Measurements from ENCODE around the gene TRIM75.
"Not testable (repeated sequence)": the region's sequence is repeated elsewhere in the genome, so short reads cannot be mapped to it uniquely, and the experiment has no call there.

Gene TRIM75

GRCh38 chr4:165053645-165054044 lies at the start of gene TRIM75:
Gene TRIM75 (plus strand): TSS chr4:165053866. CDS start chr4:165059148, 5,282 bp downstream.
- DNase-seq (ENCODE audit: extremely low read depth in 1 of 2, low read depth in 1 of 2) = no peak

- no peak for DNase-seq (ENCODE audit: extremely low read depth in 1 of 2, low read depth in 1 of 2)
Observed at GRCh38 chr4:165005352-165005925, 48.2 kb upstream of the TRIM75 start.

- DNase-seq (ENCODE audit: extremely low read depth in 1 of 2, low read depth in 1 of 2) = no peak
Observed at GRCh38 chr4:165006456-165006855, 47.2 kb upstream of the TRIM75 start.

DNA sequence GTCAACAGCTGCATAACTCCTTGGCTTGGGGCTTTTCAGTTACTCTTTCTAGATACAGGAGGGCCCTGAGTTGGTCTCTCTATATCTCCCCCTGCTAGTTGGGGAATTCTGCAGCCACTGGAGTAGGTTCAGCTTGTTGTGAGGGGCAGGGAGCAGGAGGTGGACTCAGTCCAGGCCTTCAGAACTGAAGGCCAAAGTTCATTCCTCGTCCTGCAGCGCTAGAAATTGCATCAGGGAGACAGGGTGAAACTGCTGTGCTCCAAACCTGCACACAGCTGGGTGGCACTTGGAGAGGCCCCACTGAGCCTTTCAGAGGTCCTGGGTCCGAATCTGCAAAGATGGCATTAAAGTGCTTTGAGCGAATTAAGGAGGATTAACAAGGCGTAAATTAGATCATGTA lies 46.8 kb upstream of the TRIM75 start:
- no peak for DNase-seq (ENCODE audit: extremely low read depth in 1 of 2, low read depth in 1 of 2)

DNA sequence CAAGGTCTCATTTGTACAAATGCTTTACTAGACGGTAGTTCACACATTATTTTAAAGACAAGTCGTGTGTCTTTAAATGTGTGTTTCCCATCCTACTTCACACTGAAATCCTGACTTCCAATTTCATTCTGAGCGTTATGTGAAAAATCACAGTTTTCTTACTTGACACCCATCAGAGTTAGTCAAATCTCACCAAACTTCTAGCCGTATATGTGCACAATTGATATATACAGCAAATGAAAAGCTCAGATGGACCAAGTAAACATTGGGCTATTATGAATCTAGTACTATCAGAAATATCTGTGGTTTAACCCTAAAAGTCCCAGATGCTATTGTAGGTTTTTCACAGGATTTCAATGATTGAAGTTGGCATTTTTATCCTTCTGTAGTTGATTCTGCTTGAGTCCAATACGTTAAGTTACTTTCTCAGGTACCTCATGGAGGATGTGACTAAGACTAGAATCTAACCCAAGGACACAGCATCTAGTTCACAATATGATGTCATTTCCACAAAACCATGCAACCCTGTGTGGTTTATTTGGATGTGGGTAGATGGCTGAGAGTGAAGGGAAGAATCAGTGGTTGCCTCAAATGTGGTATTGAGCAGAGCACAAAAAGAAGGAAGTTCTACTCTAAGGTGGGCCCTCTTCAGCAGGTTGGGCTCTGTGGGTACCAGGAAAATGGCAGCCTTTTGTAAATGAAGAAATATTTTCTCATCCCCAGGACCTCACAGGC lies 44.0 kb upstream of the TRIM75 start:
- peak in 1 of 2 donors; percentile 5 for DNase-seq (ENCODE audit: extremely low read depth in 1 of 2, low read depth in 1 of 2)

DNA sequence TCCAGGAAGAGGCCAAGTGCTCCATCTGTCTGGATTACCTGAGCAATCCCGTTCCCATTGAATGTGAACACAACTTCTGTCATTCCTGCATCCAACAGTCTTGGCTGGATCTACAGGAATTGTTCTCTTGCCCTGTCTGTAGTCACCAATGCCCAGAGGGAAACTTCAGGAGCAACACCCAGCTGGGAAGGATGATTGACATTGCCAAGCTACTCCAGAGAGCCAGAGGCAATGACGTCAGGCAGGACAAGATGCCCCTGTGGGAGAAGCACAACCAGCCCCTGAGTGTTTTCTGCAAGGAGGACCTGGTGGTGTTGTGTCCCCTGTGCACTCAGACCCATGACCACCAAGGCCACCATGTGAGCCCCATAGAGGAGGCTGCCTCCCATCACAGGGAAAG lies 43.2 kb upstream of the TRIM75 start:
- DNase-seq (ENCODE audit: extremely low read depth in 1 of 2, low read depth in 1 of 2) = no peak

DNA sequence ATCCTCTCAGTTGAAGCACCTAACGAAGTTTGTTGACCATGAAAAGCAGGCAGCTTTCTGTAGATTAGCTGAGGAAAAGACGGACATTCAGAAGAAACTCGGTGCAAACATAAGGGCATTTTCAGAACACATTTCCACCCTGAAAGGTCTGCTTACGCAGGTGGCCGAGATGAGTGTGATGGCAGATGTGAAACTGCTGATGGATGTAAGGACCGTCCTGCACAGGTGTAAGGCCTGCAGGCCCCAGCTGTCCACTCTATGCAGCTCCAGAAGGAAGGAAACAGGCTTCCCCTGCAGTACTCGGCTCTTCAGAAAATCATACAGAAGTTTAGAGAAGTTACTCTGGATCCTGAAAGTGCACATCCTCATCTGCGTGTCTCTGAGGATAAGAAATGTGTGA lies 42.7 kb upstream of the TRIM75 start:
- DNase-seq (ENCODE audit: extremely low read depth in 1 of 2, low read depth in 1 of 2) = no peak

DNA sequence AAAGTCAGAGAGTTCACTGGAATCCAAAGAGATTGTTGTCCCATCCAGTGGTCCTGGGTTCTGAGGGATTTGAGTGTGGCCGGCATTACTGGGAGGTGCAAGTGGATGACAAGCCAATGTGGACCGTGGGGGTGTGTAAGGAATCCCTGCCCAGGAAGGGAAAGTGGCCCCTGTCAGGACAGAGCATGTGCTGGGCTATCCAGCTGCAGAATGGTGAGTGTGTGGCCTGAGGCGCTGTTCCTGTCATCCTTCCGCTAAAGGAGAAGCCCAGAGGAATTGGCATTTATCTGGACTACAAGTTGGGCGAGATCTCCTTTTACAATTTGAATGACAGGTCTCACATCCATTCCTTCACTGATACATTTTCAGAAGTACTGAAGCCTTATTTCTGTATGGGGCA lies 42.3 kb upstream of the TRIM75 start:
- no peak for DNase-seq (ENCODE audit: extremely low read depth in 1 of 2, low read depth in 1 of 2)

DNA sequence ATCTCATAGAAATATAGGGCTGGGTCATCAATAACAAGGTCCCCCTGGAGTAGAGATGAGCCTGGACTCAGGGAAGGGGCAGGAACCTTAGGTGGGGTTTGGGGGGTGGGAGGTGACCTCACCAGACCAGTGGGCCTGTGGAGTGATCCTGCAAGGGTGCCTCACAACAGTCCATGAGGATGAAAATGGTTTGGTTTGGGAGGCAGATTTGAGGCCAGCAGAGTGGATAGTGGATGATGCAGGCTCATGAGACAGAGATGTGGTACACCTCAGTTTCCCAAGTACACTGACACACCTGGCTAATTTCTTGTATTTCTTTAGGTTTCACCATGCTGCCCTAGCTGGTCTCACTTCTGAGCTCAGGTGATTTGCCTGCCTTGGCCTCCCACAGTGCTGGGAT lies 40.0 kb upstream of the TRIM75 start:
- DNase-seq (ENCODE audit: extremely low read depth in 1 of 2, low read depth in 1 of 2) = no peak

DNA sequence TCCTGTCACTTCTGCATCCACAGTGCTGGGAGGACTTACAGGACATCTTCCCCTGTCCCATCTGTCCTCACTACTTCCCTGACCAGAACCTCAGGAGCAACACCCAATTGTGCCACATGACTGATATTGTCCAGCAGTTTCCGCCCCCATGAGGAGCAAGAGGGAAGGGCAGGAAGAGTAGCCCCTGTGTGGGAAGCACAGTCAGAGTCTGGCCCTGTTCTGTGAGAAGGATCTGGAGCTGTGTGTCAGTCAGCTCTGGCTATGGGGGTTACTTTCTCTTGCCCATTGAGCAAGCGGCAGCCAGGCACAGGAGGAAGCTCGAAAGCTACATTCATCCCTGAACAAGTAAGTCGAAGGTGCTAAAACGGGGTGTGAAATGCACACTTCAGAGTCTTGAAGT lies 36.7 kb upstream of the TRIM75 start:
- no peak for DNase-seq (ENCODE audit: extremely low read depth in 1 of 2, low read depth in 1 of 2)

DNA sequence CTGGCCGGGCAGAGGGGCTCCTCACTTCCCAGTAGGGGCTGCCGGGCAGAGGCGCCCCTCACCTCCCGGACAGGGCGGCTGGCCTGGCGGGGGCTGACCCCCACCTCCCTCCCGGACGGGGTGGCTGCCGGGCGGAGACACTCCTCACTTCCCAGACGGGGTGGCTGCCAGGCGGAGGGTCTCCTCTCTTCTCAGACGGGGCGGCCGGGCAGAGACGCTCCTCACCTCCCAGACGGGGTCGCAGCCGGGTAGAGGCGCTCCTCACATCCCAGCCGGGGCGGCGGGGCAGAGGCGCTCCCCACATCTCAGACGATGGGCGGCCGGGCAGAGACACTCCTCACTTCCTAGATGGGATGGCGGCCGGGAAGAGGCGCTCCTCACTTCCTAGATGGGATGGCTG lies 33.7 kb upstream of the TRIM75 start:
- not testable (repeated sequence) for DNase-seq (ENCODE audit: extremely low read depth in 1 of 2, low read depth in 1 of 2)

- not testable (repeated sequence) for DNase-seq (ENCODE audit: extremely low read depth in 1 of 2, low read depth in 1 of 2)
Observed at GRCh38 chr4:165025782-165026181, 27.9 kb upstream of the TRIM75 start.

GRCh38 chr4:165027762-165028402 lies 25.8 kb upstream of the TRIM75 start:
- no peak for DNase-seq (ENCODE audit: extremely low read depth in 1 of 2, low read depth in 1 of 2)

DNA sequence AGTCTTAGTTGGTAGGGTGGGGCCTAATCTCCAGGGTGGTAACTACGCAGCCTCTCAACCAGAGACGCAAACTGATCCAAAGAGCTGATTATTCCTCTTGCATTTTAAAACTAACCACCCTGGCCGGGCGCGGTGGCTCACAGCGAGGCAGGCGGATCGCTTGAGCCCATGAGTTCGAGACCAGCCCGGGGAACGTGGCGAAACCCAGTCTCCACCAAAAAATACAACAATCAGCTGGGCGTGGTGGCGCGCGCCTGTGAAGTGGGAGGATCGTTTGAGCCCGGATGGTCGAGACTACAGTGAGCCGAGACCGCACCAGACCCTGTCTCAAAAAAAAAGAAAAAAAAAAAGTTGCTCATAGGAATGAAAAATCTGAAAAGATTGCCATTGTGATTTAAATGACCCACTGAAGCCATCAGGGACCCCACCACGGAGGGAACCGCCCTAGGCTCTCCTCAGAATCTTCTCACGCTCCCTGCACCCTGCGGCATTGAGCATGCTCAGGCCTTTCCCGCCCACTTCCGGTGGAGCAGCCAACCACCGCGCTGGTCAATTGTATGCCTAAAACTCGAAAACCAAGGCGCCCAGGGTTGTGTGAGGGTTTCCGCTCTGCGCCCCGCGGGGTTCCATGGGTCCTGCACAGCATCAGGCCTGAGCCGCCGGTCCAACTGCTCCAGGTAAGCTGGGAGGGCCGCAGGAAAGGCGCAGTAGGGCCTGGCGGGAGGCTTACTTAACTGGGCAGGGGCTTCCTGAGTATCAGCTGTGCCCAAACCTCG lies 22.0 kb upstream of the TRIM75 start, which contains the start of gene TRIM60:
Gene TRIM60 (plus strand): TSS at position 564 of the 776 bp plus-strand sequence. CDS start 8,074 bp downstream, outside the sequence.
- DNase-seq (ENCODE audit: extremely low read depth in 1 of 2, low read depth in 1 of 2) = no peak

DNA sequence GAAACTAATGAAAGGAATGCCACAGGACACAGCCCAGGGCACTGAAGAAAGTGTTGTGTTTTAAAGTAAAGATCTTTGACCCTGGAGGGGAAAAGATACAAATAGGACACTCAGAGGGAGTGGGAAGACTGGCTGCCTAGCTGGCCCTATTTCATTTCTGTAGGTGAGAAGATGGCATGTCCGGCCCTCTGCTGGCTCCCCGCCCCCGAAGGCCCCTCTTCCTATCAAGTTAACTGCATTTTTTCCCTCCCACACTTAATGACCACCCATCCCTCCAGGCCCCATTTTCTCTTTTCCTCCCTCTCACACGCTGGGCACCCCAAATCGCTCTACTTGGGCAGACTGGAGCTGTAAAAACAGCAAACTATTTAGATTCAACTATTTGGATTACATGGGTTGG lies 5.5 kb upstream of the TRIM75 start:
- DNase-seq (ENCODE audit: extremely low read depth in 1 of 2, low read depth in 1 of 2) = no peak

DNA sequence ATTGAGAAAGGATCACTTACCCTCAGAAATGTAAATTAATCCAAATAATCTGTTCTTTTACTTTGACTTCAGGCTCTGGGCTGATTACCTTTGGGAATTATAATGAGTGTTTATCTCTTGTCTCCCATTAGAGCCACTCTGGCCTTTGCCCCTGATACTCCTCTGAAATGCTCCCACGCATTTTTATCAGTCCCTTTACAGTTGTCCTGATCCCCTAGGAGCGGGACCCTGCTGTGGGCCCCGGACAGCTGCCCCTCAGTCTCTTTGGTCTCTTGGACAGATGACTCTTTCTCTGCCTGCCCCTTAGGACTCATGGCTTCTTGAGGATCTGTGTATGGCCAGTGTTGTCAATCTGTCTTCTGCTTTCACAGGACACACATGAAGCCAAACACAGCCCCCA lies 1.0 kb upstream of the TRIM75 start:
- DNase-seq (ENCODE audit: extremely low read depth in 1 of 2, low read depth in 1 of 2) = no peak

DNA sequence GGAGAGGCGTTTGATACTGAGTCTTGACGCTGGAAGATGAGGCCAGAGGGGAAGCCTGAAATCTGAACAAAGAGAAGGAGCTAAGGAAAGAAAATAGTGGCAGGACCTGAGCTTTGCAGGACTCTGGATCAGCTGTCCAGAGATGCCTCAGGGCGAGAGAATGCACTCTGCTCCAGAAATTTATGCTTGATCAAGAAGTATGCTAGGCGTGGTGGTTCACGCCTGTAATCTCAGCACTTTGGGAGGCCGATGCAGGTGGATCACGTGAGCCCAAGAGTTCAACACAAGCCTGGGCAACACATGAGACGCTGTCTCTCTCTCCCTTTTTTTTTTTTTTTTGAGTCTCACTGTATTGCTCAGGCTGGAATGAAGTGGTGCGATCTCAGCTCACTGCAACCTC lies 1.9 kb downstream of the TRIM75 start:
- no peak for DNase-seq (ENCODE audit: extremely low read depth in 1 of 2, low read depth in 1 of 2)

DNA sequence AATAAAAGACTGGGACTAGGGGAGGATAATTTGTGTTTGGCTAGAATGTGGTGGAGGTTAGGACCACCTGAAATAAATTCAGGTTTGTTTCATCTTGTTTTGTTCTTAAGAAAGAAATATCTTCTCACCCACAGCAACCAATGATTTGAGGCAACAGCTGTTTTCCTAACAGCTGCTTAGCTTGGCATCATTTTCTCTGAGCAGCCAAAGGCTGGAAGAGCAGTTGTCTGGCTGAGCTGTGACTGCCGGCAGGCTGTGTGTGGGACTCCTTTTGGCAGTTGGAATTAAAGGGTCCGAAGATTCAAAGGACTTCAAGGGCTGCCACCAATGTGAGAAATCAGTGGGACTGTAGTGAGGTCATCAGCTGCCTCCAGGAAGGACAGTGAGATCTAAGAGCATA lies 5.0 kb downstream of the TRIM75 start:
- DNase-seq (ENCODE audit: extremely low read depth in 1 of 2, low read depth in 1 of 2) = no peak

- no peak for DNase-seq (ENCODE audit: extremely low read depth in 1 of 2, low read depth in 1 of 2)
Observed at GRCh38 chr4:165059386-165059785, 5.7 kb downstream of the TRIM75 start.

DNA sequence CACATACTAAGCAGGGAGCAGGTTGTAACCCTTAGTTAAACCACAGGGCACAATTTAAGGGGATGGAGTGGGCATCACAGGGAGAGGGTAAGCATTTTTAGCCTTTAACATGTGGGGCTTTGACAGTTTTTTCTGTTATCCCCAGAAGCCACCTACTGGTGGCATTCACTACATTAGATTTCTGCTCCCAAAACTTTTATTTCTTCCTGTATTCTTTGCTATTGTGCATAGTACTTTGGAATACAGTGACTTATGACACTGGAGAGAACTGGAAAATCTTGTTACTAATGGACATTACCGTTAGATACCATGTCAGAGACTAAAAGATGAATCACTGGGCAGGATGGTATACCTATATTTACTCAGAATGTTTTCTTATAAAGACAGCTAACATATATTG lies 7.3 kb downstream of the TRIM75 start:
- no peak for DNase-seq (ENCODE audit: extremely low read depth in 1 of 2, low read depth in 1 of 2)

DNA sequence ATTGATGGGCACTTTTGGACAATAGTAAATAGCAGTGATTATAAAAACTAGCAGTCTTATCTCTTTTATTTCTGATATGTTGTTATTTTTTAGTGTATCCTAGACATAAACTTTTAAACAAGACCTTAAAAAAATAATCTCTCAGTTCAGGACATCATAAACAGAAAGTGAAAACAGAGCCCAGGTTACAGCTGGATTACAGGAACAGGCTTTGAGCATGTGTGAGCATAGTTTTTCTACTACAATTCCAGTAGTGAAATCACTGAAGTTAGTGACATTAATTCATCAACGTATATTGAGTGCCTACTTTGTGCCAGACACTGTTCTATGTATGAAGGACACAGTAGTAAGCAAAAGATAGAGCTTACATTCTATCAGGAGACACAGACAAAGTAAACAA lies 16.9 kb downstream of the TRIM75 start:
- no peak for DNase-seq (ENCODE audit: extremely low read depth in 1 of 2, low read depth in 1 of 2)

All from stimulated activated CD8-positive, alpha-beta memory T cell treated with anti-CD3 and anti-CD28 coated beads, Interleukin-7, amount 100 ng/mL, for 48 hours (primary cell).